ENCODE measurements around the gene ZDBF2.

DNA sequence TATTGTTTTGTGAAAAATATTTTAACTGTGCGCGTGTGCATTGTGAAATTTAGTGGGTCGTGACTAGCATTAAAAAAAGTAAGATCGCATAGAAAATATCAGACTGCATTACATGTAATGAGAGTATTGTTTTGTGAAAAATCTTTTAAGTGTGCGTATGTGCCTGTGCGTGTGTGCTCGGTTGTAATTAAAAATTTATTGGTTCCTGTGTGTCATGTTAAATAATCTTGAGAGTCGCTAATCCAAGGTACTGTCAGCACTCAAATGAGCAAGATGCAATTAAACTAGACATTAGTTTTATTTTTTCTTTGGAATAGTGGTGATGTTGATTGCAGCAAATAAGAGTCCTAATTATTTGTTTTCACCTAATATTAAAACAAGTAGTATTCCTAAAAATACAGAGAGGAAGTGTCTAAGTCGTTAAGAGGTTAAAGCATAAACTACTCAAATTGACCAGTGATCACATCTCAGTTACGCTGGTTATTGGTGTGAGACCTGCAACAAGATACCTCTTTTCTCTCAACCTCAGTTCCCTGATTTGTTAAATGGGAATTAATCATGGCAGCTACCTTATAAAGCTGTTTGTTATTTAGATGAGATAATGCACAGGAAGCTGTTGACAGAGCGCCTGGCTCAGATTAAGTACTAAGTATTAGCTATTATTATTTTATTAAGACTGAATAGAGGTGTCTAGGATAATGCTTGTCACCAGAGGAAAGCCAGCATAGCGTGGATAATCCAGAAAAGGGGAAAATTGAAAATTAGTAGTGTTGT, 1.9 kb downstream of the ZDBF2 start:
- TF ChIP-seq POLR2A (IDR thresholded peaks at IDR 0.05) (no peak), EP300 (IDR thresholded peaks at IDR 0.05) (no peak), CTCF (IDR thresholded peaks at IDR 0.05) (no peak)
